Inferior parietal cortex (tissue), 1 donor: ENCODE results near the gene NOC4L.

Experiments
- DNase-seq: peaks from one replicate; pipeline ENCODE4 v3.0.0-alpha.2; 2016; ENCODE audit errors: extremely low spot score

Gene NOC4L

DNA sequence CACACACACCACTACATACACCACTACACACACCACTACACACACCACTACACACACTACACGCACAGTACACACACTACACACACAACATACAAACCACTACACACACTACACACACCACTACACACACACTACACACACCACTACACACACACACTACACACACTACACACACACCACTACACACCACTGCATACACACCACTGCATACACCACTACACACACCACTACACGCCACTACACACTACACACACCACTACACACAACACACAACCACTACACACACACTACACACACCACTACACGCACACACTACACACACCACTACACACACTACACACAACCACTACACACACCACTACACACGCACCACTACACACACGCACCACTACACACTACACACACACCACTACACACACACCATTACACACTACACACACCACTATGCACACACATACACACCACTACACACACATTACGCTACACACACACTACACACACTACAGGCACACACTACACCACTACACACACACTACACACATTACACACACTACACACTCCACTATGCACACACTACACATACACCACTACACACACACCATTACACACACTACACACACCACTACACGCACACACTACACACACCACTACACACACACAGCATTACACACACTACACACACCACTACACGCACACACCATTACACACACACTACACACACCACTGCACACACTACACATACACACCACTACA, 12.5 kb downstream of the NOC4L start:
- DNase-seq, result no peak

DNA sequence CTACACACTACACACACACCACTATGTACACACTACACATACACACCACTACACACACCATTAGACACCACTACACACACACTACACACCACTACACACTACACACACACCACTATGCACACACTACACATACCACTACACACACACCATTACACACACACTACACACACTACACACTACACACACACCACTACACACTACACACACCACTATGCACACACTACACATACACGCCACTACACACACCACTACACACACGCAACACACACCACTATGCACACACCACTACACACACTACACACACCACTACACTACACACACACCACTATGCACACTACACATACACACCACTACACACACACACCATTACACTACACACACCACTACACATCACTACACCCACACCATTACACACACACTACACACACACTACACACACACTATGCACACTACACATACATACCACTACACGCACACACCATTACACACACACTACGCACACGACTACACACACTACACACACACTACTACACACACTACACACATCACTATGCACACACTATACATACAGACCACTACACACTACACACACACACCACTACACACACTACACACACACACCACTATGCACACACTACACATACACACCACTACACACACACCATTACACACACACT, 13.6 kb downstream of the NOC4L start:
- DNase-seq, result no peak

GRCh38 chr12:132158677-132159554, 14.7 kb downstream of the NOC4L start:
- no peak for DNase-seq

DNA sequence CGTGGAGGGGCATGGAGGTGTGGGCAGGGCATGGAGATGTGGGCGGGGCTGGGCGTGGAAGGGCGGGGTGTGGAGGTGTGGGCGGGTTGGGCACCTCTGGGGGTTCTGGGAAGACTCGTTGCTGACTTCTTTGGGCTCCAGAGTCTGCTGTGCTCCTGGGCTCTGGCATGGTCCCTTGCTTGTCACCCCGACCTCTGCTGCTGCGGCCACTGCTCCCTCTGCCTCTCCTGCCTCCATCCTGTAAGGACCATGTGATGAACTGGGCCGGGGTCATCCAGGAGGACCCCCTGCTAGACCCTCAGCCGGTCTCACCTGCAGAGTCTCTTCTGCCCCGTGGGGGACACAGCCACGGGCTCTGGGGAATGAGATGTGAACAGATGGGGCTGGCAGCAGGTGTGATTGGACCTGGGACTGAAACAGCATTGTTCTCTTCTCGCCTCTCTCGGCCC, 15.3 kb downstream of the NOC4L start:
- DNase-seq, result no peak

DNA sequence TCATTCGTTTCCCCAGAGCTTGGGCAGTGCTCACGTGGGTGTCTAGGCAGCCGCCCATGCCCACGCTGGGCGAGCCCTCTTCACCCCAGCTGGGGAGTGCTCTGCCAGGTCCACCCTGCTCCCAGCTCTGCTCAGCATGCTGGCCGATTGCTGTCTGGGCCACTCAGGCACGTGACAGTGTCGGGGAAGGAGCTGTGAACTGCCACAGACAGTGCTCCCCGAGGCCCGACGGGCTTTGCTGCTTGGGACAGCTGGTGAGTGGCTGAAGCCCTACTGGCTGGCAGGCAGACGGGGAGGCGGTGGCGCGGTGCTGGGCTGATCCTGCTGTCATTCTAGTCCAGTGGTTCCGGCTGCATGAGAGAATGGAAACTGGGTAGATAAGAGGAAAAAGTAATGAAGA, 15.8 kb downstream of the NOC4L start:
- DNase-seq, result no peak

- DNase-seq, result no peak
These were observed 16.4 kb downstream of the NOC4L start for GRCh38 chr12:132160601-132161035.

GRCh38 chr12:132161036-132161781, 17.0 kb downstream of the NOC4L start:
- no peak for DNase-seq

- no peak for DNase-seq
These were observed 17.7 kb downstream of the NOC4L start for GRCh38 chr12:132161796-132162507.

- no peak for DNase-seq
These were observed 18.3 kb downstream of the NOC4L start for GRCh38 chr12:132162508-132163031.

DNA sequence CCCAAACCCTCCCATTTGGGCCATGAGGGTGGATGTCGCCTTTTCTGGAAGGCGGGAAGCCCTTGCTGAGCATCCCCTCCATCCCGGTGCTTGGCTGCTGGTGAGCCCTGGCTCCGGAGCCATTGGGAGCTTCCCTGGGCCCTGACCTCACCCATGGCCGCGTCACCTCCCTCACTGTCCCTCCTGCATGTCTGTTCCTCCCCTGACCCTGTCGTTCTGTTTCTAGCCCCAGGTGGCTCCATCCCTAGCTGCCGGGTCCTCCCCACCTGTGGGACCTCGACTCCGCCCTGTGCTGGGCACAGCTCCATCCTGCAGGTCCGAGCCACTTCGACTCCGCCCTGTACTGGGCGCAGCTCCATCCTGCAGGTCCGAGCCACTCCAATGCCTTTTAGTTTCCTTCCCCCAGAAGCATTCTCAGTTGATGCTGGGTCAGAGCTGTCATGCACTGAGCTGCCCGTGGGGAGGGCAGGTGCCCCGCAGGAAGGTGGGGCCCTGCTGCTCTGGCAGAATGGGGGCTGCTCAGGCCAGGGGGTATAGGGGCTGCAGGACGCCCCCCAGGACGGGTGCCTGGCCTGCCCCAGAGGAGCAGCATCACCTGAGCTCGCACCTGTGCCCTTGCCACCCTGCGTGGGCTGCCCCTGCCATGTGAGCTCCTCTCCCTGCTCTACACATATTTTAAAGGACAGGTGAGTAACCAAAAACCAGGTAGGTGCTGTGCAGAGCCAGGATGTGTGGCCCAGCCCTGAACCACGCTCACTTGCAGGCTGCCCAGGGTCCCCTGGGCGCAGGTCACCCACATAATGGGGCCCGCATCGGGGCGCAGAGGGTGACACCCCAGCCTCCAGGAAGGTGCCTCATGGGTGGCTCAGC, 19.0 kb downstream of the NOC4L start:
- no peak for DNase-seq

DNA sequence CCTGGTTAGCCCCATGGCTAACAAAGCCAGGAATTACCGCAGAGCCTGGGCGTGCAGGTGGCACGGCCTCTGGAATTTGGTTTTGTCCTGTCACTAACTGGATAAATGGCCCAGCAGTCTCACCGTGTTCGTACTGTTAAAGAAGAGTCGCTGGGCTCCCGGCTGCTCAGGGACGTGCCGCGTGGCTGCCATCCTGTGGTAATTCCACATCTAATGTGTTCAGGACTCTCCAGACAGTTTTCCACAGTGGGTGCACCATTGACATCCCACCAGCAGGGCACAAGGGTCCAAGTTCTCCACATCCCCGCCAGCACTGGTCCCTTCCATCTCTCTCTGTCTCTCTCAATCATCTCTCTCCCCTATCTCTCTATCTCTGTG, 19.6 kb downstream of the NOC4L start:
- no peak for DNase-seq

GRCh38 chr12:132164426-132164825, 20.2 kb downstream of the NOC4L start:
- no peak for DNase-seq

- no peak for DNase-seq
These were observed 21.3 kb downstream of the NOC4L start for GRCh38 chr12:132165584-132165983.

GRCh38 chr12:132166093-132166492, 21.8 kb downstream of the NOC4L start:
- no peak for DNase-seq

DNA sequence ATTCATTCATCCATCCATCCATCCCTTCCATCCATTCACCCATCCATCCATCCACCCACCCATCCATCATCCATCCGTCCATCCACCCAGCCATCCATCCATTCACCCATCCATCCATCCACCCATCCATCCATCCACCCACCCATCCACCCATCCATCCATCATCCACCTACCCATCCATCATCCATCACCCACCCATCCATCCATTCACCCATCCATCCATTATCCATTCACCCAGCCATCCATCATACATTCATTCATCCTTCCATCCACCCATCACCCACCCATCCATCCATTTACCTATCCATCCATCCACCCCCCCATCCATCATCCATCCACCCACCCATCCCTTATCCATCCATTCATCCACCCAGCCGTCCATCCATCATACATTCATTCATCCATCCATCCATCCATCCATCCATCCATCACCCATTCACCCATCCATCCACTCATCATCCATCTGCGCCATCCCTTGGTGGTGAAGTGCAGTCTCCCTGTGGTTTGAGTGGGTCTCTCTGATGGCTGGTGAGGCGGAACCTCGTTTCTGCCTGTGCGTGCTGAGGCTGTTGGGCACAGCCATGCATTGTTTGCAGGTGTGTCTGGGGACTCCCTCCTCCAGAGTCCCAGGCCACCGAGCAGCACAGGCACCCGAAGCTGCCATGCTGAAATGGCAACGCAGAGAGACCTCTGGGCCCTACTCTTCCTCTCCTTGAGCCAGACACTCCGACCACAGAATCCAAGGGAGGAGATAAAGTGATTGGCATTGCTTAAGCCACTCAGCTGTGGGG, 22.7 kb downstream of the NOC4L start:
- DNase-seq, result no peak

DNA sequence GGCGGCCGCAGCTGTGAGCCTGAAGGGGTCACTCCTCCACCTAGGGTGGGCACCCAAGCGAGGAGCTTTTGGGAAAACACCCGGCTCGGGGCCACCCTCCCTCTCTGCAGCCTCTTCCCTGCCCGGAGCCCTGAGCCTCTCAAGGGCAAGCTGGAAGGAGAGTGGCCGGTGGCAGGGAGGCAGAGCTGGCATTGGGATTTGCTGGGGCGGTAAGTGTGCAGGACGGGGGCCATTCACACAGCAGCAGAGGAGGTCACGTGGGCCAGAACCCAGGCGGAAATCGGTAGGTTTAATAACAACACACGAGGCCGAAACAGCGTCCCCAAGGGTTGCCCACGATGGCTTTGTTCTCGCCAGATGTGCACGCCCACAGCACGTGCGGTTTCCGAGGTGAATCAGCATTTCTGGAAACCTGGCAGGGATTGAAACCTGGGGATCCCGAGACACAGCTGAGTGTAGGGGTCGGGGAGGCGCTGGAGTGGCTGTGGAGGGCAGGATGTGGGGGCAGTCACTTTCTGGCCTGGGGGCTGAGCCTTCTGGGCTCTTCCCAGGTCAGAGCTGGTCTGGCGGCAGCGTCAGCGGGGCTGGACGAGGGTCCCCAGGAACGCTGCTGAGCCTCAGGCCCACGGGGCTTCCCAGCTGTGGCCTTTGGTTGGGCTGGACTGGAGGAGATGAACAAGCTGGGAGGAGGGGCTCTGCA, 23.5 kb downstream of the NOC4L start:
- DNase-seq, result no peak

GRCh38 chr12:132168311-132169031, 24.2 kb downstream of the NOC4L start:
- DNase-seq, result no peak

DNA sequence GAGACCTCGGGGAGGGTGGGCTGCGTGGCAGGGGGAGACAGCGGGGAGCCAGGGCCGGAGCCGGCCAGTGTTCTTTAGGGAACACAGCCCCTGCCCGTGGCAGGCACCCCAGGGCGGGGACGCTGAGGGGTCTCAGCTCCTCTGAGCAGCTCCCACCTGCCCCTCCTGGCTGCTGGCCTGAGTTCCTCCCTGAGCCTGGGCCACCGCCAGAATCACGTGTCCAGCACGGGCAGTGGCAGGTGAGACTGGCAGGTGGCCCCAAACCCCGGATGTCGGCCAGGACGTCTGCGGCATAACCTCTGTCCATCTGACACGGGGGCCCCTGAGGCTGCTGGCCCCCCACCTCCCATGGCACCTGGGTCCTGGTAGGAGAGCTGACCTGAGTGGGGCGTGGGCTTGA, 25.1 kb downstream of the NOC4L start:
- DNase-seq, result no peak
